IPS DF 4.7 (cell line): ENCODE data around the gene ENPEP.

ENCODE experiments used
- DNase-seq: peaks from one replicate; pipeline ENCODE4 v3.0.0-alpha.2; 2013; ENCODE audit warnings: low spot score; ENCODE audit errors: extremely low read depth

The ENPEP gene

GRCh38 chr4:110597582-110597981 lies 121.6 kb downstream of the ENPEP start:
- DNase-seq = no peak

DNA sequence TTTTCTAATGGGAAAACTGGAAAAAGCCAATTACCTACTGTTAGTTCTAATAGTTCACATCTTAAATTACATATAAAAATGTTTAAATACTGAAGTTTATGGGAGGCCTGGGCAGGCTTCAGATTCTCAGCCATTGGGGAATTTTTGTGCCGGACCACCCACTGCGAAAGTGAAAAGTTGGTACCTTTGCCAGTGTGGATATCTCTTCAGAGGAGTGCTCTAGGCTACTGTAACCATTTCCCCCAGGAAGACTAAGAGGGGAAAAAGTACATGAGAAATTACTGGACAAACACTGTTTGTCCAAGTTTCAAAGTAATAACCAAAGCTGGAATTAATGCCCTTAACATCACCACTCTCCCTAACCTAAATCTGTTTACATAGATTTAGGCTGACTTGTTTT lies 126.1 kb downstream of the ENPEP start:
- DNase-seq = no peak

- no peak for DNase-seq
Measured at GRCh38 chr4:110605077-110605476, 129.1 kb downstream of the ENPEP start.

DNA sequence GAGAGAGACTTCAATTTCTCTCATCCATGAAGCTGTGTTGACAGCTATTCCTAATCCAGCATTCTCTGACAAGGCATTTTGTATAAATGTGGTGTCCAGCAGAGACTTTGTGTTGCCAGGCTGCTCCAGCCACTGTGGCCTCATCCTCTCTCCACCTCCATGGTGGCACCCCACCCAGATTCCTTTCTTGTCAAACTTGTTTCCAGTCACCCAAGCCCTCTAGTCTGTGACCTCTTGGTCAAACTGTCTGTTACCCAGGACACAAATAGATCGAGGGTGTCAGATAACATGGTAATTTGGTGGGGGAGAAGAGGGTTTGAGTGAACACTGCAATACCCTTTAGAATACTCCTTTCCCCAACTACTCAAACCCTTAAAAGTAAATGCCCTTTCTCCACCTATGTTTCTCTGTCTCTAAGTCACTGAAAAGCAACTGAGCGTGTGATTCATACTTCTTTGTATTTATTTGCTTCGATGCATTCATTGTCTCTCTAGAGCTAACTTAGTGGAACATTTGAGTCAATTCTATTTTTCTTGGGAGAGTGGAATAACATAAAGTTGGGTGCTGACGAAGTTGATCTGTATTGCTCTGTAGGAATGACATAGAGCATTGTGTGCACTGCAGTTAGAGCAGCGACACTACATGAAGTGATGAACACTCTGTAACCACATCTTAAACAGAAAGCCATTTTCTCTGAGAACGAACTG lies 133.2 kb downstream of the ENPEP start:
- DNase-seq = no peak

- no peak for DNase-seq
Measured at GRCh38 chr4:110610620-110610939, 134.6 kb downstream of the ENPEP start.

GRCh38 chr4:110610940-110611831 lies 135.2 kb downstream of the ENPEP start:
- no peak for DNase-seq

GRCh38 chr4:110611968-110612447 lies 136.1 kb downstream of the ENPEP start:
- no peak for DNase-seq

DNA sequence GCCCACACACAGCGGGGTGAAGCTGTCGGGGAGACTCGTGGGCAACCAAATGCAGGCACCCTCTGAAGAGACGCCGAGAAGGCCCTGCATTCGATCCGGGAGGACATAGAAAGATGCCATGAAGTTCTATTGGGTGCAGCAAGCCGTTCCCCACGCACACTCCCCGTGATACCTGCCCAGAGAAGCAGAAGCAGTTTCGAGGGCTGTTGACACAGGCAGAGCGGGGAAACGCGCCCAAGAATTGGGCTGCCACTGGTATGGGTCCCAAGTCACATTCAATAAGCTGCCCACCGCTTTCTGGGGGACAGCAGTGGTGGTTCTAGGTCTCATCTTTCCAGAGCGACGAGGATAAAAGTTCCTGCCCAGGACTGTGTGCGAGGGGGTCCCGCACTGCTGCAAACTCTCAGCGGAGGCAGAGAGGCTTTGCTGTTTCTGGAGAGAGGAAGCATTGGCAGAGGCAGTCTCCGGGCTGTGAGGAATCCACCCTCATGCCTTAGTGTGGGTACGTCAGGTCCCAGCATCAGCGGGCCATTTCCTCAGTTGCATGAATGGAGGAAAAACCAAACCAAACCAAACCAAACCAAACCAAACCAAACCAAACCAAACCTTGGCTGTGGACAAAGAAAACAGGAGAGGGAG lies 136.8 kb downstream of the ENPEP start:
- DNase-seq = no peak

- DNase-seq = no peak
Measured at GRCh38 chr4:110613745-110614144, 137.8 kb downstream of the ENPEP start.

GRCh38 chr4:110614173-110614963 lies 138.4 kb downstream of the ENPEP start:
- no peak for DNase-seq
